ENCODE results near the gene IDH3A. TPM values are rescaled to one million over a fixed set of nuclear protein-coding genes. Genes with fewer than 3 reads are reported as not detected.

The IDH3A gene
- total RNA-seq, 2 donors from 2014 or later = 17.8 to 39.7 TPM

- intact Hi-C loops (cut with DNase I) = no loop called here
- WGBS, 2 donors = 61 to 78% methylated on average over 6 to 9 of the region's 9 CpGs
- ATAC-seq = no peak
Measured at GRCh38 chr15:78174401-78174800, 25.2 kb downstream of the IDH3A start.

GRCh38 chr15:78175330-78175729 lies 26.2 kb downstream of the IDH3A start:
- no peak overlapping the region for H3K27ac ChIP-seq
- ATAC-seq (no peak), DNase-seq (no peak)
- H3K27me3 ChIP-seq = no peaks in the 10 kb centered on the region
- H3K36me3 ChIP-seq (replicated peaks in 1 of 2; ENCODE audit: insufficient read depth in 1 of 2, low read depth in 2 of 2) = peaks cover 0 to 7% of the 10 kb centered on the region in 2 donors
- intact Hi-C loops (cut with DNase I) = loop anchor here (5.0 kb wide), 1 partner anchor 67 kb away; no protein-coding TSS in a partner anchor
- no peaks in the 10 kb centered on the region for H3K4me1 ChIP-seq
- WGBS, 2 donors = 18 to 62% methylated on average over 1 to 2 of the region's 2 CpGs
- no peaks in the 10 kb centered on the region for H3K9me3 ChIP-seq
- H3K4me3 ChIP-seq = no peak overlapping the region
- TF ChIP-seq, protein P1, sequence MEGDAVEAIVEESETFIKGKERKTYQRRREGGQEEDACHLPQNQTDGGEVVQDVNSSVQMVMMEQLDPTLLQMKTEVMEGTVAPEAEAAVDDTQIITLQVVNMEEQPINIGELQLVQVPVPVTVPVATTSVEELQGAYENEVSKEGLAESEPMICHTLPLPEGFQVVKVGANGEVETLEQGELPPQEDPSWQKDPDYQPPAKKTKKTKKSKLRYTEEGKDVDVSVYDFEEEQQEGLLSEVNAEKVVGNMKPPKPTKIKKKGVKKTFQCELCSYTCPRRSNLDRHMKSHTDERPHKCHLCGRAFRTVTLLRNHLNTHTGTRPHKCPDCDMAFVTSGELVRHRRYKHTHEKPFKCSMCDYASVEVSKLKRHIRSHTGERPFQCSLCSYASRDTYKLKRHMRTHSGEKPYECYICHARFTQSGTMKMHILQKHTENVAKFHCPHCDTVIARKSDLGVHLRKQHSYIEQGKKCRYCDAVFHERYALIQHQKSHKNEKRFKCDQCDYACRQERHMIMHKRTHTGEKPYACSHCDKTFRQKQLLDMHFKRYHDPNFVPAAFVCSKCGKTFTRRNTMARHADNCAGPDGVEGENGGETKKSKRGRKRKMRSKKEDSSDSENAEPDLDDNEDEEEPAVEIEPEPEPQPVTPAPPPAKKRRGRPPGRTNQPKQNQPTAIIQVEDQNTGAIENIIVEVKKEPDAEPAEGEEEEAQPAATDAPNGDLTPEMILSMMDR (IDR thresholded peaks at IDR 0.05) = no peak
- no peak for TF ChIP-seq POLR2A (IDR thresholded peaks at IDR 0.05)

More at GRCh38 chr15:78174401-78174800, 25.2 kb downstream of the IDH3A start:
- Histone ChIP-seq H3K27me3 (no peaks in the 10 kb centered on the region), H3K27ac (no peak overlapping the region), H3K9me3 (no peaks in the 10 kb centered on the region), H3K4me3 (no peak overlapping the region), H3K4me1 (no peaks in the 10 kb centered on the region), H3K36me3 (replicated peaks in 1 of 2; ENCODE audit: insufficient read depth in 1 of 2, low read depth in 2 of 2) (peaks cover 0 to 10% of the 10 kb centered on the region in 2 donors)
- no peak for DNase-seq
- no peak for TF ChIP-seq POLR2A (IDR thresholded peaks at IDR 0.05)
- TF ChIP-seq, protein P1 (IDR thresholded peaks at IDR 0.05) = no peak

GRCh38 chr15:78177447-78177873 lies 28.3 kb downstream of the IDH3A start:
- ATAC-seq (peak; percentile 30), DNase-seq (peak; percentile 30 to 70 (median 48))
- Histone ChIP-seq H3K27ac (no peak overlapping the region), H3K4me1 (no peaks in the 10 kb centered on the region), H3K9me3 (no peaks in the 10 kb centered on the region), H3K36me3 (replicated peaks in 1 of 2; ENCODE audit: insufficient read depth in 1 of 2, low read depth in 2 of 2) (no peaks in the 10 kb centered on the region), H3K27me3 (no peaks in the 10 kb centered on the region), H3K4me3 (no peak overlapping the region)
- 16 to 17% methylated on average over 3 to 12 of the region's 12 CpGs for WGBS, 2 donors
- intact Hi-C loops (cut with DNase I) = loop anchor here (5.0 kb wide), 1 partner anchor 65 kb away; no protein-coding TSS in a partner anchor
- TF ChIP-seq POLR2A (IDR thresholded peaks at IDR 0.05) = no peak
- TF ChIP-seq, protein P1 (IDR thresholded peaks at IDR 0.05) = peak; percentile 30 to 80 (median 56)

- Histone ChIP-seq H3K4me3 (no peak overlapping the region), H3K4me1 (no peaks in the 10 kb centered on the region), H3K27ac (no peak overlapping the region), H3K36me3 (replicated peaks in 1 of 2; ENCODE audit: insufficient read depth in 1 of 2, low read depth in 2 of 2) (no peaks in the 10 kb centered on the region), H3K27me3 (no peaks in the 10 kb centered on the region), H3K9me3 (no peaks in the 10 kb centered on the region)
- TF ChIP-seq, protein P1 (IDR thresholded peaks at IDR 0.05) = no peak
- TF ChIP-seq POLR2A (IDR thresholded peaks at IDR 0.05) = no peak
- WGBS, 2 donors = 80 to 82% methylated on average over 6 of the region's 6 CpGs
- ATAC-seq (no peak), DNase-seq (no peak)
- intact Hi-C loops (cut with DNase I) = loop anchor here (5.0 kb wide), 1 partner anchor 64 kb away; no protein-coding TSS in a partner anchor
Measured at GRCh38 chr15:78178064-78178463, 28.9 kb downstream of the IDH3A start.

DNA sequence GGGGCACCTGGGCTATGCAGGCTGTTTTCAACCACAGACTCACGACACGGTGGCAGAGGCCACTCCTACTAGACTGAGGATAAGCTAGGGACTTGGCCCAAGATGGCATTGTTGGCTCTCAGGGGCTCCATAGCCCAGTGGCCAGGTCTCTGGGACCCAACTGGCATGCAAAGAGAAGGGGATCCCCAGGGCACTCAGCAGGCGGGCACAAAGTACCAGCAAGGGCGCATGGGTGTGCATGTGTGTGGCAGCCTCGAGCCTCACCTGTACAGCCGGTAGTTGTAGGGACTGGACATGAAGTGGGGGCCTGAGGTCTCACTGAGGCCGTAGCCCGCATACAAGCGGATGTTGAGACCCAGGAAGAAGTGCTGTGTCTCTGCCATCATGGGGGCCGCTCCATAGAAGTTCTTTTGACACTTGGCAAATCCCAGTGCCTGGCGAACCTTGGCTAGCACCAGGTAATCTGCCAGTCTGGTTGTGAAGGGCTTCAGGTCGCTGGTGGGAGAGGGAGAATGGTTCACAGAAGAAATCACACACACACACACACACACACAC lies 30.2 kb downstream of the IDH3A start:
- intact Hi-C loops (cut with DNase I) = loop anchor here (5.0 kb wide), 1 partner anchor 63 kb away; no protein-coding TSS in a partner anchor
- H3K4me1 ChIP-seq = no peaks in the 10 kb centered on the region
- H3K27me3 ChIP-seq = no peaks in the 10 kb centered on the region
- DNase-seq = no peak
- H3K36me3 ChIP-seq (replicated peaks in 1 of 2; ENCODE audit: insufficient read depth in 1 of 2, low read depth in 2 of 2) = no peaks in the 10 kb centered on the region
- H3K4me3 ChIP-seq = no peak overlapping the region
- no peak for ATAC-seq
- TF ChIP-seq, protein P1 (IDR thresholded peaks at IDR 0.05) = no peak
- no peak for TF ChIP-seq POLR2A (IDR thresholded peaks at IDR 0.05)
- H3K9me3 ChIP-seq = no peaks in the 10 kb centered on the region
- 81 to 89% methylated on average over 8 to 11 of the region's 12 CpGs for WGBS, 2 donors
- H3K27ac ChIP-seq = no peak overlapping the region
